Measurements from ENCODE around the gene TIAM2. TPM values are rescaled to one million over a fixed set of nuclear protein-coding genes. Genes with fewer than 3 reads are reported as not detected.

TIAM2 gene
- total and polyA plus RNA-seq, 10 of the 15 experiments (the other 5 are each of a cell fraction or from before 2014, with no cell fraction given) = 1.1 to 10.5 (median 2.3) TPM

DNA sequence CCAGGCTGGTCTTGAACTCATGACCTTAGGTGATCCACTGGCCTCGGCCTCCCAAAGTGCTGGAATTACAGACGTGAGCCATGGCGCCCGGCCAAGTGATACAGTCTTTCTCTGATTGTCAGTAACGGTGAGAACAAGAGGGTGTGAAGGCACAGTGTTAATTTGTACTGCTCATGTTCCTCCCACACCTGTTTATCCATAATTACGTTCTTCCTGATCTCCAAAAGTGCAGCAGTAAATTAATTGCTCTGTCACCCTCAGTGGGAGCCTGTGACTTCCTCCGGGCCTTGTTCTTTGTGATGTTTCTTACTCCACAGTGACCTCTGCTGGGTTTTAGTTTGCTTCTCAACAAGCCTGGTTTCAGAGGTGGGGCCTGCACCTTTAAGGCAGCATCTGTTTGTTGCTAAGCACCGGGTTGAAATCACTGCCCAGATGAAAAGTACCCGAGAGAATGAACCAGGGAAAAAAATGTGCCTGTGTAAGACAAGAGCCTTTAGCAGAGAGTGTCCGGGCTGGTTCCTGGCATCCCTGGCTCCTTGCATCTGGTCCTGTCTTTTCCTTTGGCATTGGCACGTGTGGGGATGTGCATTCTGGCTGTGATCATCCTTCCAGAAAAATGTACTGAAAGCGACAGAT lies 179.6 kb downstream of the TIAM2 start (continued):
- TF ChIP-seq POU2F2 (IDR thresholded peaks at IDR 0.05; ENCODE audit: borderline replicate concordance, low read depth, low read length) = peak; percentile 43; the same call in 1 of the 3 replicates
- no peak for TF ChIP-seq TCF12 (IDR thresholded peaks at IDR 0.05; ENCODE audit: low read depth, low read length)
- TF ChIP-seq, protein P1, sequence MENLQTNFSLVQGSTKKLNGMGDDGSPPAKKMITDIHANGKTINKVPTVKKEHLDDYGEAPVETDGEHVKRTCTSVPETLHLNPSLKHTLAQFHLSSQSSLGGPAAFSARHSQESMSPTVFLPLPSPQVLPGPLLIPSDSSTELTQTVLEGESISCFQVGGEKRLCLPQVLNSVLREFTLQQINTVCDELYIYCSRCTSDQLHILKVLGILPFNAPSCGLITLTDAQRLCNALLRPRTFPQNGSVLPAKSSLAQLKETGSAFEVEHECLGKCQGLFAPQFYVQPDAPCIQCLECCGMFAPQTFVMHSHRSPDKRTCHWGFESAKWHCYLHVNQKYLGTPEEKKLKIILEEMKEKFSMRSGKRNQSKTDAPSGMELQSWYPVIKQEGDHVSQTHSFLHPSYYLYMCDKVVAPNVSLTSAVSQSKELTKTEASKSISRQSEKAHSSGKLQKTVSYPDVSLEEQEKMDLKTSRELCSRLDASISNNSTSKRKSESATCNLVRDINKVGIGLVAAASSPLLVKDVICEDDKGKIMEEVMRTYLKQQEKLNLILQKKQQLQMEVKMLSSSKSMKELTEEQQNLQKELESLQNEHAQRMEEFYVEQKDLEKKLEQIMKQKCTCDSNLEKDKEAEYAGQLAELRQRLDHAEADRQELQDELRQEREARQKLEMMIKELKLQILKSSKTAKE (IDR thresholded peaks at IDR 0.05; ENCODE audit: low read depth, poor library complexity, severe bottlenecking) = no peak
- no peak for TF ChIP-seq KAT2A (conservative IDR thresholded peaks at IDR 0.05; ENCODE audit: control insufficient read depth, low read depth, low read length)
- TF ChIP-seq CEBPB (IDR thresholded peaks at IDR 0.05; ENCODE audit: borderline replicate concordance in 1 of 2, low read depth in 2 of 2, low read length in 2 of 2) = no peak
- TF ChIP-seq, protein P2, sequence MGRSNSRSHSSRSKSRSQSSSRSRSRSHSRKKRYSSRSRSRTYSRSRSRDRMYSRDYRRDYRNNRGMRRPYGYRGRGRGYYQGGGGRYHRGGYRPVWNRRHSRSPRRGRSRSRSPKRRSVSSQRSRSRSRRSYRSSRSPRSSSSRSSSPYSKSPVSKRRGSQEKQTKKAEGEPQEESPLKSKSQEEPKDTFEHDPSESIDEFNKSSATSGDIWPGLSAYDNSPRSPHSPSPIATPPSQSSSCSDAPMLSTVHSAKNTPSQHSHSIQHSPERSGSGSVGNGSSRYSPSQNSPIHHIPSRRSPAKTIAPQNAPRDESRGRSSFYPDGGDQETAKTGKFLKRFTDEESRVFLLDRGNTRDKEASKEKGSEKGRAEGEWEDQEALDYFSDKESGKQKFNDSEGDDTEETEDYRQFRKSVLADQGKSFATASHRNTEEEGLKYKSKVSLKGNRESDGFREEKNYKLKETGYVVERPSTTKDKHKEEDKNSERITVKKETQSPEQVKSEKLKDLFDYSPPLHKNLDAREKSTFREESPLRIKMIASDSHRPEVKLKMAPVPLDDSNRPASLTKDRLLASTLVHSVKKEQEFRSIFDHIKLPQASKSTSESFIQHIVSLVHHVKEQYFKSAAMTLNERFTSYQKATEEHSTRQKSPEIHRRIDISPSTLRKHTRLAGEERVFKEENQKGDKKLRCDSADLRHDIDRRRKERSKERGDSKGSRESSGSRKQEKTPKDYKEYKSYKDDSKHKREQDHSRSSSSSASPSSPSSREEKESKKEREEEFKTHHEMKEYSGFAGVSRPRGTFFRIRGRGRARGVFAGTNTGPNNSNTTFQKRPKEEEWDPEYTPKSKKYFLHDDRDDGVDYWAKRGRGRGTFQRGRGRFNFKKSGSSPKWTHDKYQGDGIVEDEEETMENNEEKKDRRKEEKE (IDR thresholded peaks at IDR 0.05) = no peak
- TF ChIP-seq GATAD2B (conservative IDR thresholded peaks at IDR 0.05; ENCODE audit: low read depth) = 0 out of 2 replicates have a peak, but pooled peaks have one; percentile 37
- TF ChIP-seq, protein P3, sequence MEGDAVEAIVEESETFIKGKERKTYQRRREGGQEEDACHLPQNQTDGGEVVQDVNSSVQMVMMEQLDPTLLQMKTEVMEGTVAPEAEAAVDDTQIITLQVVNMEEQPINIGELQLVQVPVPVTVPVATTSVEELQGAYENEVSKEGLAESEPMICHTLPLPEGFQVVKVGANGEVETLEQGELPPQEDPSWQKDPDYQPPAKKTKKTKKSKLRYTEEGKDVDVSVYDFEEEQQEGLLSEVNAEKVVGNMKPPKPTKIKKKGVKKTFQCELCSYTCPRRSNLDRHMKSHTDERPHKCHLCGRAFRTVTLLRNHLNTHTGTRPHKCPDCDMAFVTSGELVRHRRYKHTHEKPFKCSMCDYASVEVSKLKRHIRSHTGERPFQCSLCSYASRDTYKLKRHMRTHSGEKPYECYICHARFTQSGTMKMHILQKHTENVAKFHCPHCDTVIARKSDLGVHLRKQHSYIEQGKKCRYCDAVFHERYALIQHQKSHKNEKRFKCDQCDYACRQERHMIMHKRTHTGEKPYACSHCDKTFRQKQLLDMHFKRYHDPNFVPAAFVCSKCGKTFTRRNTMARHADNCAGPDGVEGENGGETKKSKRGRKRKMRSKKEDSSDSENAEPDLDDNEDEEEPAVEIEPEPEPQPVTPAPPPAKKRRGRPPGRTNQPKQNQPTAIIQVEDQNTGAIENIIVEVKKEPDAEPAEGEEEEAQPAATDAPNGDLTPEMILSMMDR (IDR thresholded peaks at IDR 0.05 in 2 of 3, conservative IDR thresholded peaks at IDR 0.05 in 1 of 3; ENCODE audit: control insufficient read depth in 2 of 3, extremely low read depth in 1 of 3, insufficient read depth in 1 of 3, low read depth in 3 of 3, low read length in 3 of 3) = peak; percentile 56 to 80 (median 71); a peak in 5 of 6 replicates
- peak; percentile 63 for TF ChIP-seq IKZF1 (conservative IDR thresholded peaks at IDR 0.05)
- TF ChIP-seq CHD2 (IDR thresholded peaks at IDR 0.05; ENCODE audit: borderline replicate concordance, low read depth, low read length) = no peak
- no peak for TF ChIP-seq EZH2 (IDR thresholded peaks at IDR 0.05; ENCODE audit: borderline replicate concordance, control insufficient read depth, low read depth, low read length)
- TF ChIP-seq IKZF2 (IDR thresholded peaks at IDR 0.05) = peak in 1 of 2 experiments; percentile 45; a peak in 2 of 4 replicates
- no peak for TF ChIP-seq BACH1 (IDR thresholded peaks at IDR 0.05; ENCODE audit: borderline replicate concordance)
- TF ChIP-seq RFX5 (IDR thresholded peaks at IDR 0.05; ENCODE audit: low read depth, low read length) = no peak
- TF ChIP-seq, protein P4, sequence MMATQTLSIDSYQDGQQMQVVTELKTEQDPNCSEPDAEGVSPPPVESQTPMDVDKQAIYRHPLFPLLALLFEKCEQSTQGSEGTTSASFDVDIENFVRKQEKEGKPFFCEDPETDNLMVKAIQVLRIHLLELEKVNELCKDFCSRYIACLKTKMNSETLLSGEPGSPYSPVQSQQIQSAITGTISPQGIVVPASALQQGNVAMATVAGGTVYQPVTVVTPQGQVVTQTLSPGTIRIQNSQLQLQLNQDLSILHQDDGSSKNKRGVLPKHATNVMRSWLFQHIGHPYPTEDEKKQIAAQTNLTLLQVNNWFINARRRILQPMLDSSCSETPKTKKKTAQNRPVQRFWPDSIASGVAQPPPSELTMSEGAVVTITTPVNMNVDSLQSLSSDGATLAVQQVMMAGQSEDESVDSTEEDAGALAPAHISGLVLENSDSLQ (IDR thresholded peaks at IDR 0.05) = peak; percentile 15; the same call in 1 of the 2 replicates
- TF ChIP-seq ZNF217 (IDR thresholded peaks at IDR 0.05) = no peak
- TF ChIP-seq, protein P5, sequence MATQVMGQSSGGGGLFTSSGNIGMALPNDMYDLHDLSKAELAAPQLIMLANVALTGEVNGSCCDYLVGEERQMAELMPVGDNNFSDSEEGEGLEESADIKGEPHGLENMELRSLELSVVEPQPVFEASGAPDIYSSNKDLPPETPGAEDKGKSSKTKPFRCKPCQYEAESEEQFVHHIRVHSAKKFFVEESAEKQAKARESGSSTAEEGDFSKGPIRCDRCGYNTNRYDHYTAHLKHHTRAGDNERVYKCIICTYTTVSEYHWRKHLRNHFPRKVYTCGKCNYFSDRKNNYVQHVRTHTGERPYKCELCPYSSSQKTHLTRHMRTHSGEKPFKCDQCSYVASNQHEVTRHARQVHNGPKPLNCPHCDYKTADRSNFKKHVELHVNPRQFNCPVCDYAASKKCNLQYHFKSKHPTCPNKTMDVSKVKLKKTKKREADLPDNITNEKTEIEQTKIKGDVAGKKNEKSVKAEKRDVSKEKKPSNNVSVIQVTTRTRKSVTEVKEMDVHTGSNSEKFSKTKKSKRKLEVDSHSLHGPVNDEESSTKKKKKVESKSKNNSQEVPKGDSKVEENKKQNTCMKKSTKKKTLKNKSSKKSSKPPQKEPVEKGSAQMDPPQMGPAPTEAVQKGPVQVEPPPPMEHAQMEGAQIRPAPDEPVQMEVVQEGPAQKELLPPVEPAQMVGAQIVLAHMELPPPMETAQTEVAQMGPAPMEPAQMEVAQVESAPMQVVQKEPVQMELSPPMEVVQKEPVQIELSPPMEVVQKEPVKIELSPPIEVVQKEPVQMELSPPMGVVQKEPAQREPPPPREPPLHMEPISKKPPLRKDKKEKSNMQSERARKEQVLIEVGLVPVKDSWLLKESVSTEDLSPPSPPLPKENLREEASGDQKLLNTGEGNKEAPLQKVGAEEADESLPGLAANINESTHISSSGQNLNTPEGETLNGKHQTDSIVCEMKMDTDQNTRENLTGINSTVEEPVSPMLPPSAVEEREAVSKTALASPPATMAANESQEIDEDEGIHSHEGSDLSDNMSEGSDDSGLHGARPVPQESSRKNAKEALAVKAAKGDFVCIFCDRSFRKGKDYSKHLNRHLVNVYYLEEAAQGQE (IDR thresholded peaks at IDR 0.05; ENCODE audit: low read depth, low read length) = no peak

All from GM12878 (cell line).